ENCODE data around the gene SPRR2F.
"Not testable (repeated sequence)": the region's sequence is repeated elsewhere in the genome, so short reads cannot be mapped to it uniquely, and the experiment has no call there.

DNA sequence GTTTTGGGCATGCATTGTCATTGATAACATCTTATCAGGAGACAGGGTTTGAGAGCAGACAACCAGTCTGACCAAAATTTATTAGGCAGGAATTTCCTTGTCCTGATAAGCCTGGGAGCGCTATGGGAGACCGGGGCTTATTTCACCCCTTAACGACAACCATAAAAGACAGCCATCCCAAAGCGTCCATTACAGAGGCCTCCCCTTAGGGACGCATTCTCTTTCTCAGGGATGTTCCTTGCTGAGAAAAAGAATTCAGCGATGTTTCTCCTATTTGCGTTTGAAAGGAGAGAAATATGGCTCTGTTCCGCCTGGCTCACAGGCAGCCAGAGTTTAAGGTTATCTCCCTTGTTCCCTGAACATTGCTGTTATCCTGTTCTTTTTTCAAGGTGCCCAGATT lies 10.5 kb upstream of the SPRR2F start:
- TF ChIP-seq, protein P1, sequence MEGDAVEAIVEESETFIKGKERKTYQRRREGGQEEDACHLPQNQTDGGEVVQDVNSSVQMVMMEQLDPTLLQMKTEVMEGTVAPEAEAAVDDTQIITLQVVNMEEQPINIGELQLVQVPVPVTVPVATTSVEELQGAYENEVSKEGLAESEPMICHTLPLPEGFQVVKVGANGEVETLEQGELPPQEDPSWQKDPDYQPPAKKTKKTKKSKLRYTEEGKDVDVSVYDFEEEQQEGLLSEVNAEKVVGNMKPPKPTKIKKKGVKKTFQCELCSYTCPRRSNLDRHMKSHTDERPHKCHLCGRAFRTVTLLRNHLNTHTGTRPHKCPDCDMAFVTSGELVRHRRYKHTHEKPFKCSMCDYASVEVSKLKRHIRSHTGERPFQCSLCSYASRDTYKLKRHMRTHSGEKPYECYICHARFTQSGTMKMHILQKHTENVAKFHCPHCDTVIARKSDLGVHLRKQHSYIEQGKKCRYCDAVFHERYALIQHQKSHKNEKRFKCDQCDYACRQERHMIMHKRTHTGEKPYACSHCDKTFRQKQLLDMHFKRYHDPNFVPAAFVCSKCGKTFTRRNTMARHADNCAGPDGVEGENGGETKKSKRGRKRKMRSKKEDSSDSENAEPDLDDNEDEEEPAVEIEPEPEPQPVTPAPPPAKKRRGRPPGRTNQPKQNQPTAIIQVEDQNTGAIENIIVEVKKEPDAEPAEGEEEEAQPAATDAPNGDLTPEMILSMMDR (IDR thresholded peaks at IDR 0.05): not testable (repeated sequence)
- not testable (repeated sequence) for TF ChIP-seq POLR2A (IDR thresholded peaks at IDR 0.05)
